Stimulated activated CD4-positive, alpha-beta T cell treated with anti-CD3 and anti-CD28 coated beads, Interleukin-2, amount 100 ng/mL, for 4 hours (primary cell): ENCODE measurements around the gene SIK1.

ENCODE experiments used
- DNase-seq: peaks from one replicate; pipeline ENCODE4 v3.0.0-alpha.2; 2020; ENCODE audit warnings: low read depth

The SIK1 gene

DNA sequence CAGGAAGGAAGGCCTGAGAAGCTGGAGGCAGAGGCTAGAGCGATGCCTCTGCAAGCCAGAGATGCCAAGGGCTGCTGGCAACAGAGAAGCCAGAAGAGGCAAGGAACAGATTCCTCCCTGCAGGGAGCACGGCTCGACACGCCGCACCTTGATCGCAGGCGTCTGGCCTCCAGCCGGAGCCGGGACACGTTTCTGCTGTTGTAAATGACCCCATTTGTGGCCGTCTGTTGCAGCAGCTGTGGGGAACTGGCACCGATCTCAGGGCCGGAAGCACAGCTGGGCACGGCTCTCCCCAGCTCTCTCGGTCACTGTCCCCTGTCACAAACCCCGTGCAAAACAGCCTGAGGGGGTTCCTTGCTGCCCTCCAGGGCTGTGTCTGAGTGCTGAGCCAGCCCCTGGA lies 59.6 kb downstream of the SIK1 start:
- no peak for DNase-seq

DNA sequence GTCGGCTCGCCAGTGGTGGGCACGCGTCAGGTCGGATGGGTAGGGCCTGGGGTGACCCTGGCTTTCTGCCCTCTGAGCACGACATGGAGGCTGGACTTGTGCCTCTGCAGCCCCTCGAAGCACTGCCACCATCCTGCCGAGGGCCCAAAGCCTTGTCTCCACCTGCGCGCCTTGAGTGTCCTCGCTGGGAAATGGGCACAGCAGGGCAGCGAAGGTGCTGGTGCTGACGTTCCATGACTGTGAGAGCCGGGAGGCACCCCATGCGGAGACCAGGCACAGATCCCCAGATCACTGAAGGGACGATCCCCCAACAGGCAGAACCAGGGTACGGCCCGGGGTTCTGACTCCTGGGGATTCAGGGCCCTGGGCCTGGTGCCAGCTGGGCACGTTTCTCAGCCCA lies 60.3 kb downstream of the SIK1 start:
- DNase-seq: no peak

DNA sequence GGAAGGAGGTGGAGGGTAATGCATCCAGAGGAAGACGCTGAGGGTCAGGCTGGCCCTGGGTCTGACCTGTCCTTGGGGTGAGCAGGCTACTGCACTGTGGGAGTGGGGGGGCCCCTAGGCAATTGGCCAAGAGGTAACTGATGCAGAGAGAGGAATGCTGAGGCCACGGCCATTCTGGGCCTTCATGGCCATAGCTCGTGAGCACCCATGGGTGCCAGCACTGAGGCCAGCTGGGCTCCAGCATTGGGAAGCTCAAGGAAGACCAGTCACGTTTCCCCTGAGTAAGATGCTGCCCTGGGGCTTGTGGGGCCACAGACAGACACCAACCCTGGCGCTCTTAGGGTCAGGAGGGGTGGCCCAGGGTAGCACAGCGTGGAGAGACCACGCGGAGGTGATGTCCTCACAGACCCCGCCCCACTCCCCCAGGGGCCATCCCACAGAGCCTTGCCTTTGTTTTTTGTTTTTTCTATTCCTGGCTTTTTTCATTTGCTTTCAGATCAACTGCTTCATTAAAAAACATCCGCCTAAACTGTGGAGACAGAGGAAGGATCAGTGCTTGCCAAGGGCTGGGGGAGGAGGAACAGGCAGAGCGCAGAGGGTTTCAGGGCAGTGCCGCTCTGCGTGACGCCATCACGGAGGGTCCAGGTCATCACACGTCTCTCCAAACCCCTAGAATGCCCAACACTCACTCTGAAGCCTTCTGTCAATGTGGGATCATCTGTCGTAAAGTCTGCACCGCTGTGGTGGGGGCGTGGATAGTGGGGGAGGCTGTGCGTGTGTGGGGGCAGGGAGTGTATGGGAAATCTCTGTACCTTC lies 61.1 kb downstream of the SIK1 start:
- no peak for DNase-seq

DNA sequence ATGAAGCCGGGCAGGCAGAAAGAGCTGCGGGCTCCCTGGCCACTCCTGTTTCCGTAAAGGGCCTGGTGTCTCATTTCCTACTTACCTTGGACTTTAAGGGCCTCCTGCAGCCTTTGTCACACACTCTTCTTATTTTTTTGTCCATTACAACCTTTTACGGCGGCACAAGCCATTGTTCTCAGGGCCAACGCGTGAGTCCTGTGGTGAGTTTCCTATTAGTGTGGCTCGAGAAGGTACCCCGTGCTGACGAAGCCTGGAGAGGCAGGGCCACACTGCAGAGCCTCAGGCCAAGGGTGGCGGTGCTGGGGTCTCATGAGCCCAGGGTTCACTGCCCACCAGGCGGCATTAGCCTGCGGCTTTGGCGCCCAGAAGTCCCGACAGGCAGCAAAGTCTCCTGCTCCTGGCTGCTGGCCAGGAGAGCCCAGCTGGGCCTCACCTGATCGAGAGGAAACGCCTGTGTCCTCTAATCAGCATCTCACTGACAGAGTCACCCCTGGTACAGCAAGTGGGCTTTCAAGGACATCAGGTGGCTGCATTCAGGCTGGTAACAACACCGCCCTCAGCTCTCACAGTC lies 62.0 kb downstream of the SIK1 start:
- no peak for DNase-seq
